Lower leg skin (tissue), 3 donors: ENCODE measurements around the gene DBNL.
"Not testable (repeated sequence)": the region's sequence is repeated elsewhere in the genome, so short reads cannot be mapped to it uniquely, and the experiment has no call there.

Experiments
- CTCF ChIP-seq, 3 donors: fragments of 450-650 bp; IDR thresholded peaks; one replicate each; pipeline ENCODE4 v1.5.1; 2016; ENCODE audit warnings: antibody characterized with exemption in 3 of 3, mild to moderate bottlenecking in 3 of 3, moderate library complexity in 2 of 3
- POLR2A ChIP-seq, 2 donors: fragments of 450-650 bp; IDR thresholded peaks; one replicate each; pipeline ENCODE4 v1.6.1; 2016 to 2017; ENCODE audit warnings: antibody characterized with exemption in 2 of 2, mild to moderate bottlenecking in 1 of 2, moderate library complexity in 1 of 2

- TF ChIP-seq CTCF, POLR2A (IDR thresholded peaks at IDR 0.05): not testable (repeated sequence)
Measured at GRCh38 chr7:44040493-44040891, 4.0 kb upstream of the DBNL start.
